Progenitor cell of endocrine pancreas (in vitro differentiated cells): ENCODE results near the gene SGPL1. TPM values are rescaled to one million over a fixed set of nuclear protein-coding genes. Genes with fewer than 3 reads are reported as not detected.

Experiments
- DNase-seq: peaks from one replicate; pipeline ENCODE4 v3.0.0; 2021; ENCODE audit warnings: low spot score; ENCODE audit not compliant: unreplicated experiment
- H3K27ac Mint-ChIP-seq: 2 replicates; pipeline ENCODE4 v1.8.0; 2021; ENCODE audit warnings: mild to moderate bottlenecking, moderate library complexity, mixed read lengths
- H3K27me3 Mint-ChIP-seq: 2 replicates; pipeline ENCODE4 v1.8.0; 2021; ENCODE audit warnings: mixed read lengths
- H3K36me3 Mint-ChIP-seq: 2 replicates; pipeline ENCODE4 v1.8.0; 2022; ENCODE audit warnings: mixed read lengths; ENCODE audit not compliant: insufficient read depth
- H3K4me1 Mint-ChIP-seq: 2 replicates; pipeline ENCODE4 v1.8.0; 2021; ENCODE audit warnings: low read depth, mixed read lengths
- H3K4me3 Mint-ChIP-seq: 2 replicates; pipeline ENCODE4 v1.8.0; 2021; ENCODE audit warnings: low read depth, mild to moderate bottlenecking, moderate library complexity, mixed read lengths
- H3K9me3 Mint-ChIP-seq: 2 replicates; pipeline ENCODE4 v1.8.0; 2021; ENCODE audit warnings: low read depth, mixed read lengths
- total RNA-seq: library from RNA; stranded (reverse); gene quantifications from 2 replicates; pipeline ENCODE4 v1.2.1, GENCODE V29; 2021
- TF ChIP-seq, protein P1 (sequence below): fragments of 200-600 bp; sonication (generic); IDR thresholded peaks from one replicate; pipeline ENCODE4 v1.5.0; 2021; ENCODE audit warnings: antibody characterized with exemption, mild to moderate bottlenecking; ENCODE audit not compliant: unreplicated experiment

The SGPL1 gene
- total RNA-seq, 1 donor from 2014 or later: 82.1 TPM

- no peaks in the 10 kb centered on the region for H3K36me3 Mint-ChIP-seq
- no peak overlapping the region for H3K27ac Mint-ChIP-seq
- H3K27me3 Mint-ChIP-seq: peaks cover 33% of the 10 kb centered on the region
- TF ChIP-seq, protein P1, sequence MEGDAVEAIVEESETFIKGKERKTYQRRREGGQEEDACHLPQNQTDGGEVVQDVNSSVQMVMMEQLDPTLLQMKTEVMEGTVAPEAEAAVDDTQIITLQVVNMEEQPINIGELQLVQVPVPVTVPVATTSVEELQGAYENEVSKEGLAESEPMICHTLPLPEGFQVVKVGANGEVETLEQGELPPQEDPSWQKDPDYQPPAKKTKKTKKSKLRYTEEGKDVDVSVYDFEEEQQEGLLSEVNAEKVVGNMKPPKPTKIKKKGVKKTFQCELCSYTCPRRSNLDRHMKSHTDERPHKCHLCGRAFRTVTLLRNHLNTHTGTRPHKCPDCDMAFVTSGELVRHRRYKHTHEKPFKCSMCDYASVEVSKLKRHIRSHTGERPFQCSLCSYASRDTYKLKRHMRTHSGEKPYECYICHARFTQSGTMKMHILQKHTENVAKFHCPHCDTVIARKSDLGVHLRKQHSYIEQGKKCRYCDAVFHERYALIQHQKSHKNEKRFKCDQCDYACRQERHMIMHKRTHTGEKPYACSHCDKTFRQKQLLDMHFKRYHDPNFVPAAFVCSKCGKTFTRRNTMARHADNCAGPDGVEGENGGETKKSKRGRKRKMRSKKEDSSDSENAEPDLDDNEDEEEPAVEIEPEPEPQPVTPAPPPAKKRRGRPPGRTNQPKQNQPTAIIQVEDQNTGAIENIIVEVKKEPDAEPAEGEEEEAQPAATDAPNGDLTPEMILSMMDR: no peak
- no peak for DNase-seq
- H3K9me3 Mint-ChIP-seq: no peaks in the 10 kb centered on the region
- no peaks in the 10 kb centered on the region for H3K4me1 Mint-ChIP-seq
- H3K4me3 Mint-ChIP-seq: no peak overlapping the region
Measured at GRCh38 chr10:70909326-70909935, 93.7 kb downstream of the SGPL1 start.

DNA sequence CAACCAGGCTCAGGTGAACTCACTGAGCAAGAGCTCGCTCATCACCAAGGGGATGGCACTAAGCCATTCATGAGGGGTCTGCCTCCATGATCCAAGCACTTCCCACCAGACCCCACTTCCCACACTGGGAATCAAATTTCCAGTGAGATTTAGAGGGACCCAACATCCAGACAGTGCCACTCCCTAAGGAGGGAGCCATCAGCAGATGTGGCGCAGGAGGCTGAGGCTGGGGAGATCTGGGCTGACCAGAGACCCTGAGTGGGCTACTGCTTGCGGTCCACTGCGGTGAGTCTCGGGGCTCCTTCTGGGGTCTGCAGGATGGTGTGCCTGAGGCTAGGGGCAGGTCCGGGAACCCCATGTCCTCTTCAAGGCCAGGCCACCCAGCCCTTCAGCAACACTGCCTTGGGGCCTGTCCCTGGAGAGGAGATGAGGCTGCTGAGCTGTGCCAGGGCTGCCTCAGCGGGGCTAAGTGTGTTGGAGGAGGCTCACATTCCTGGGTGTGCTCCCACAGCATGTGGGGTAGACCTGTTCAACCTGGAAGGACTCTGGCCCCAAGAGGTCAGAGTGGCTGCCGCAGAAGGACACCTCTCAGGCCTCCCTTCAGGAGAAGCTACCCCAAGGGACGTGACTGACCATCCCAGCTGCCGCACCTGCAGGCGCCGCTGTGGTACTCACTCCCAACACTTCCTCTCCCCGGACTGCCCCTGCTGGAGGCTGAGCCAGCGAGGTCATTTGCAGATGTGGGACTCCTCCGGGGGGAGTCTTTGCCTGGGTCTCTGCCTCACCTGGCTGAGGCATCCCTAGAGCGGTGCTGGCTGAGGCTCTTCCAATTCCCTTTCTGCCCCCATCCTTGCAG is 95.0 kb downstream of the SGPL1 start:
- Mint-ChIP-seq H3K27ac (no peak overlapping the region), H3K36me3 (no peaks in the 10 kb centered on the region), H3K27me3 (peaks cover 28% of the 10 kb centered on the region), H3K4me1 (no peaks in the 10 kb centered on the region), H3K9me3 (no peaks in the 10 kb centered on the region), H3K4me3 (no peak overlapping the region)
- no peak for DNase-seq
- TF ChIP-seq, protein P1: no peak

DNA sequence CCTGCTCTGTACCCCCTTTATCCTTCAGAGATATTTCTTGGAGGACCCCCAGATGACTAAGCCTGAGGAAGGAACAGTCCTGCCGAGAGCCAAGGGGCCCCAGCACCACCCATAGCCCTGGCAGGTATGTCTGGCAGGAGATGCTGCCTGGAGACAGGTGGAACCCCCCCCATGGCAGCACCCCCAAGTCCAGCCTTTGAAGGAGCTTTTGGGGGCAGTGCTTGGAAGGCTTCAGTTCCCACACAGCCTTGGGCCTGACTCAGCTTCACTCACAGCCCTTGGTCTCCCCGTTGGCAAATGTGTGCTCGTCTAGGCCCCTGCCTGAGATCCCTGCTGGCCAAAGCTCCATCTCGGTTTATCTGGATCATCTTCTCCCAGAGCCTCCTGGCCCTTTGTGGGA is 95.6 kb downstream of the SGPL1 start:
- Mint-ChIP-seq H3K4me1 (no peaks in the 10 kb centered on the region), H3K36me3 (no peaks in the 10 kb centered on the region), H3K27ac (no peak overlapping the region), H3K27me3 (peaks cover 27% of the 10 kb centered on the region), H3K4me3 (no peak overlapping the region), H3K9me3 (no peaks in the 10 kb centered on the region)
- TF ChIP-seq, protein P1: no peak
- no peak for DNase-seq

DNA sequence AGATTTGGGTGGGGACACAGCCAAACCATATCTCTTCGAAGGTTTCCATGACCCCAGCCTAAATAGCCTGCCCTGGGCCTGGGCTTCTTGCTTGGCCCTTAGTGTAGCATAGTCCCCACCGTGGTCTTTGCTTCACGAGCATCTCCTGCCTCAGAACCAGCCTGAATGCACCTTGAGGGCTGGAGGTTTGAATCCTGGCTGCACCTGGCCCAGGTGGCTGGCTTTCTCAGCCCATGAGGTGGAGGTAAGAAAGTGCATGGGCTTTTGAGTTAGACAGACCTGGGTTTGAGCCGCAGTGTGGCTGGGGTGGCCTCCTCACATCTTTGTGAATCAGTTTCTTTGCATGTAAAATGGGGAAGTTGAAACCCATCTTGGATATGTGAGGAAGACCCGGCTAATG is 96.8 kb downstream of the SGPL1 start:
- H3K27ac Mint-ChIP-seq: no peak overlapping the region
- H3K4me1 Mint-ChIP-seq: no peaks in the 10 kb centered on the region
- no peak for DNase-seq
- no peaks in the 10 kb centered on the region for H3K36me3 Mint-ChIP-seq
- no peaks in the 10 kb centered on the region for H3K9me3 Mint-ChIP-seq
- TF ChIP-seq, protein P1: no peak
- peaks cover 24% of the 10 kb centered on the region for H3K27me3 Mint-ChIP-seq
- no peak overlapping the region for H3K4me3 Mint-ChIP-seq

- Mint-ChIP-seq H3K4me1 (no peaks in the 10 kb centered on the region), H3K9me3 (no peaks in the 10 kb centered on the region), H3K27ac (no peak overlapping the region), H3K4me3 (no peak overlapping the region), H3K36me3 (no peaks in the 10 kb centered on the region), H3K27me3 (peaks cover 21% of the 10 kb centered on the region)
- TF ChIP-seq, protein P1: no peak
- no peak for DNase-seq
Measured at GRCh38 chr10:70913191-70913892, 97.6 kb downstream of the SGPL1 start.
